ENCODE results near the gene TM4SF1.

- TF ChIP-seq POLR2A (IDR thresholded peaks at IDR 0.05) = no peak
- TF ChIP-seq, protein P1, sequence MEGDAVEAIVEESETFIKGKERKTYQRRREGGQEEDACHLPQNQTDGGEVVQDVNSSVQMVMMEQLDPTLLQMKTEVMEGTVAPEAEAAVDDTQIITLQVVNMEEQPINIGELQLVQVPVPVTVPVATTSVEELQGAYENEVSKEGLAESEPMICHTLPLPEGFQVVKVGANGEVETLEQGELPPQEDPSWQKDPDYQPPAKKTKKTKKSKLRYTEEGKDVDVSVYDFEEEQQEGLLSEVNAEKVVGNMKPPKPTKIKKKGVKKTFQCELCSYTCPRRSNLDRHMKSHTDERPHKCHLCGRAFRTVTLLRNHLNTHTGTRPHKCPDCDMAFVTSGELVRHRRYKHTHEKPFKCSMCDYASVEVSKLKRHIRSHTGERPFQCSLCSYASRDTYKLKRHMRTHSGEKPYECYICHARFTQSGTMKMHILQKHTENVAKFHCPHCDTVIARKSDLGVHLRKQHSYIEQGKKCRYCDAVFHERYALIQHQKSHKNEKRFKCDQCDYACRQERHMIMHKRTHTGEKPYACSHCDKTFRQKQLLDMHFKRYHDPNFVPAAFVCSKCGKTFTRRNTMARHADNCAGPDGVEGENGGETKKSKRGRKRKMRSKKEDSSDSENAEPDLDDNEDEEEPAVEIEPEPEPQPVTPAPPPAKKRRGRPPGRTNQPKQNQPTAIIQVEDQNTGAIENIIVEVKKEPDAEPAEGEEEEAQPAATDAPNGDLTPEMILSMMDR (IDR thresholded peaks at IDR 0.05) = no peak
Measured at GRCh38 chr3:149417174-149417573, 39.7 kb upstream of the TM4SF1 start.

Measured in vagina (tissue), 2 donors.